HepG2 (cell line): ENCODE measurements around the gene ANKZF1. TPM values are rescaled to one million over a fixed set of nuclear protein-coding genes. Genes with fewer than 3 reads are reported as not detected.

Experiments
- ATRX ChIP-seq: sonication (generic); formaldehyde crosslinking; IDR thresholded peaks from 2 replicates; pipeline ENCODE4 v1.4.0; 2020; ENCODE audit warnings: missing genetic modification reagents, borderline replicate concordance
- BRD4 ChIP-seq: sonication (generic); formaldehyde crosslinking; IDR thresholded peaks from 2 replicates; pipeline ENCODE4 v1.4.0; 2020; ENCODE audit warnings: missing genetic modification reagents
- CBX1 ChIP-seq: IDR thresholded peaks from one replicate; pipeline ENCODE4 v1.6.1; 2016; ENCODE audit warnings: antibody characterized with exemption, low read depth
- CCDC6 ChIP-seq: sonication (generic); formaldehyde crosslinking; IDR thresholded peaks from 2 replicates; pipeline ENCODE4 v1.8.1; 2022; ENCODE audit warnings: mild to moderate bottlenecking, missing genetic modification reagents, moderate library complexity
- ELF1 ChIP-seq: sonication (generic); formaldehyde crosslinking; IDR thresholded peaks from 2 replicates; pipeline ENCODE4 v1.4.0; 2020; ENCODE audit warnings: missing genetic modification reagents
- ESRRA ChIP-seq: sonication (generic); formaldehyde crosslinking; IDR thresholded peaks from 2 replicates; pipeline ENCODE4 v1.5.1; 2020; ENCODE audit warnings: mild to moderate bottlenecking, low read depth, missing genetic modification reagents
- ETS1 ChIP-seq: sonication (generic); formaldehyde crosslinking; IDR thresholded peaks from 2 replicates; pipeline ENCODE4 v1.4.0; 2020; ENCODE audit warnings: missing genetic modification reagents
- FOXM1 ChIP-seq: sonication (generic); formaldehyde crosslinking; IDR thresholded peaks from 2 replicates; pipeline ENCODE4 v1.5.0; 2020; ENCODE audit warnings: missing genetic modification reagents
- HHEX ChIP-seq: IDR thresholded peaks from 2 replicates; pipeline ENCODE4 v1.6.1; 2016; ENCODE audit warnings: control low read depth
- KDM4B ChIP-seq: sonication (generic); formaldehyde crosslinking; IDR thresholded peaks from 2 replicates; pipeline ENCODE4 v1.4.0; 2020; ENCODE audit warnings: missing genetic modification reagents
- MAFG ChIP-seq: sonication (generic); formaldehyde crosslinking; IDR thresholded peaks from 2 replicates; pipeline ENCODE4 v1.5.1; 2020; ENCODE audit warnings: mild to moderate bottlenecking, missing genetic modification reagents
- MATR3 ChIP-seq: sonication (generic); formaldehyde crosslinking; IDR thresholded peaks from 2 replicates; pipeline ENCODE4 v1.4.0; 2020; ENCODE audit warnings: missing genetic modification reagents
- REXO4 ChIP-seq: sonication (generic); formaldehyde crosslinking; IDR thresholded peaks from 2 replicates; pipeline ENCODE4 v1.8.0; 2022; ENCODE audit warnings: missing genetic modification reagents, mild to moderate bottlenecking, borderline replicate concordance
- SATB2 ChIP-seq: sonication (generic); formaldehyde crosslinking; IDR thresholded peaks from 2 replicates; pipeline ENCODE4 v1.5.0; 2020; ENCODE audit warnings: missing genetic modification reagents
- SRSF9 ChIP-seq: fragments of 200-400 bp; formaldehyde crosslinking; IDR thresholded peaks from 2 replicates; pipeline ENCODE4 v1.6.1; 2018; ENCODE audit warnings: borderline replicate concordance, mild to moderate bottlenecking, low read depth, low read length; ENCODE audit not compliant: insufficient read depth, poor library complexity, severe bottlenecking
- ZBTB39 ChIP-seq: sonication (generic); formaldehyde crosslinking; IDR thresholded peaks from 2 replicates; pipeline ENCODE4 v1.5.0; 2020; ENCODE audit warnings: missing genetic modification reagents
- ZBTB46 ChIP-seq: sonication (generic); formaldehyde crosslinking; IDR thresholded peaks from 2 replicates; pipeline ENCODE4 v1.4.0; 2020; ENCODE audit warnings: mild to moderate bottlenecking, missing genetic modification reagents, borderline replicate concordance
- ZFP91 ChIP-seq: sonication (generic); formaldehyde crosslinking; IDR thresholded peaks from 2 replicates; pipeline ENCODE4 v1.9.0; 2022; ENCODE audit warnings: missing genetic modification reagents, mild to moderate bottlenecking, borderline replicate concordance
- ZNF569 ChIP-seq: sonication (generic); formaldehyde crosslinking; IDR thresholded peaks from 2 replicates; pipeline ENCODE4 v1.5.0; 2020; ENCODE audit warnings: mild to moderate bottlenecking, missing genetic modification reagents, moderate library complexity, borderline replicate concordance
- ZNF577 ChIP-seq: sonication (generic); formaldehyde crosslinking; IDR thresholded peaks from 2 replicates; pipeline ENCODE4 v1.4.0; 2020; ENCODE audit warnings: mild to moderate bottlenecking, low read depth, missing genetic modification reagents, borderline replicate concordance
- ZNF619 ChIP-seq: sonication (generic); formaldehyde crosslinking; IDR thresholded peaks from 2 replicates; pipeline ENCODE4 v1.4.0; 2020; ENCODE audit warnings: mild to moderate bottlenecking, missing genetic modification reagents
- ZNF652 ChIP-seq: IDR thresholded peaks from 2 replicates; pipeline ENCODE4 v1.6.1; 2016; ENCODE audit warnings: low read depth, borderline replicate concordance
- polyA plus RNA-seq, 8 experiments: library from polyadenylated mRNA; depleted of rRNA in 3 of 8; stranded (reverse) in 7 of 8; unstranded in 1 of 8; fragments of >200 nt; fragmentation: Illumina TruSeq in 4 of 8; extraction: Trizol in 4 of 8; gene quantifications; 2 replicates each; pipeline versions ENCODE4 v1.2.1 to v1.2.3, GENCODE V29; 2011 to 2016; ENCODE audit warnings: low read depth in 4 of 8, missing spikeins in 1 of 8, mixed read lengths in 1 of 8; ENCODE audit not compliant: insufficient read depth in 1 of 8
- total RNA-seq, 5 experiments: library from RNA; depleted of rRNA; stranded (reverse); fragments of >200 nt; fragmentation: Illumina TruSeq; extraction: Trizol; gene quantifications; 2 replicates each; pipeline ENCODE4 v1.2.3, GENCODE V29; 2016; ENCODE audit warnings: low read depth in 1 of 5

Gene ANKZF1
- total and polyA plus RNA-seq, 2 of the 13 experiments (the other 11 are each of a cell fraction or from before 2014, with no cell fraction given): 25.3 to 128 TPM

- peak; percentile 92; the same call in 1 of the 2 replicates for TF ChIP-seq ETS1 (CRISPR knock-in tag)
- TF ChIP-seq KDM4B: peak; percentile 35; the same call in 1 of the 2 replicates
- peak; percentile 87; the same call in 1 of the 2 replicates for TF ChIP-seq ZBTB39 (CRISPR knock-in tag)
- TF ChIP-seq MAFG (CRISPR knock-in tag): no peak
- TF ChIP-seq ATRX (CRISPR knock-in tag): no peak
- peak; percentile 73; the same call in 1 of the 2 replicates for TF ChIP-seq ZNF569 (CRISPR knock-in tag)
- TF ChIP-seq ESRRA: peak; percentile 75
- no peak for TF ChIP-seq ZNF652
- no peak for TF ChIP-seq SRSF9
- peak; percentile 75; the same call in 1 of the 2 replicates for TF ChIP-seq ZNF619 (CRISPR knock-in tag)
- 0 out of 2 replicates have a peak, but pooled peaks have one; percentile 12 for TF ChIP-seq FOXM1 (CRISPR knock-in tag)
- no peak for TF ChIP-seq MATR3
- peak; percentile 97 for TF ChIP-seq ZFP91 (CRISPR knock-in tag)
- peak; percentile 95; the same call in 1 of the 2 replicates for TF ChIP-seq CCDC6 (CRISPR knock-in tag)
- TF ChIP-seq SATB2 (CRISPR knock-in tag): peak; percentile 90; the same call in 1 of the 2 replicates
- TF ChIP-seq ZNF577 (CRISPR knock-in tag): no peak
- peak; percentile 29; the same call in 1 of the 2 replicates for TF ChIP-seq ELF1 (CRISPR knock-in tag)
- TF ChIP-seq REXO4 (CRISPR knock-in tag): no peak
- no peak for TF ChIP-seq HHEX (CRISPR knock-in tag)
- peak; percentile 97; the same call in 1 of the 2 replicates for TF ChIP-seq BRD4
- TF ChIP-seq CBX1: peak; percentile 74
- TF ChIP-seq ZBTB46 (CRISPR knock-in tag): no peak
Observed at GRCh38 chr2:219218732-219219701, 10.6 kb upstream of the ANKZF1 start, which contains the start of gene ABCB6 (continued).
